Head of caudate nucleus (tissue), 42 donors: ENCODE measurements around the gene KLHDC10.
A peak's percentile ranks its signal among the peaks of the same experiment; 100 is the strongest.
"Not testable (repeated sequence)": the region's sequence is repeated elsewhere in the genome, so short reads cannot be mapped to it uniquely, and the experiment has no call there.

Experiments used
- DNase-seq, 42 donors: peaks; one replicate each; pipeline versions ENCODE4 v3.0.0 to v3.0.0-alpha.2; 2020 to 2021; ENCODE audit warnings: mixed read lengths in 7 of 42
- intact Hi-C: fragments of 100-400 bp; cut with DNase I; formaldehyde crosslinking; loops from one replicate; pipeline ENCODE4 v1.15.0; 2022

The KLHDC10 gene

DNA sequence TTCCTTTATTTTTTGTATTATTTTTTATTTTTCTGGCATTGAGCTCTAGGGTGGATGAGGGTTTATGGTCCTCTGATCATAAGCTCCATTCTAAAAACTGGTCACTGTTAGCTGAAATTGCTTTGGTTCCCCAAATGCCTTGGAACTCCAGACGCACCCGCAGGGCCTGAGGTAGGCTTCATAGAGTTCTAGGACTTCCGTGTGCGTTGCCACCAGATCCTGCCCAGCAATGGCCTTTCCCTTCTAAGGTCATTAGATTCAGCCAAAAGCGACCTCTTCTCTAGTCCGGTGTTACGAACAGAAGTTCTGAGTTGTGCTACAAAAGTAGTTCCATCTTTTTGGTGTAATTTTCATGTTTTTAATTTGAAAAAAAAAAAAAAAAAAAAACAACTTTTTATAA lies 64.4 kb downstream of the KLHDC10 start:
- intact Hi-C loops, result no loop called here
- no peak for DNase-seq

GRCh38 chr7:130135208-130136205 lies 65.2 kb downstream of the KLHDC10 start:
- intact Hi-C loops, result no loop called here
- peak in 30 of 42 donors; percentile 15 to 86 (median 52) for DNase-seq

DNA sequence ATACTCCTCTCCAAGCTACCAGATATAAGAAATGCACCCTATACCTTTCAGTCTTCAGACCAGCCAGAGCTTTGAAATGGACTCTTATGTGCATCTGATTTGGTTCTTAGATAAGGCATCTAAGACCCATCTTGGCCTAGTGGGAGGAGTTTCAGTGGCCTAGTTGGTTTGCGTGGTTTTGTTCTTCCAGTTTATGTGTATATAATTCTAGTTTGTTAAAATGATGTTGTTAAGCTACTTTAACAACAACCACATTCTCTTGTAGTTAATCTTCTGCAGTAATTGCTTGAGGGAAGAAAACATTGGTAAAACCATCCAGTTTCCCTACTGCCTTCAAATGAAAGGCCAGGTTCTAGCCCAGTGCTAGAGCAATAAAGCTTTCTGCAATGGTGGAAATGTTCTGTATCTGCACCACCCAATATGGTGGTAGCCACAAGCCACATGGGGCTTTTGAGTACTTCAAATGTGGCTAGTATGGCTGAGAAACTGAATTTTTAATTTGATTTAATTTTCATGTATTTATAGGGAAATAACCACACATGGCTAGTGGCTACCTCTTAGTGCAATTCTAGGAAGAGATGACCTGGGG lies 66.3 kb downstream of the KLHDC10 start:
- intact Hi-C loops, result no loop called here
- DNase-seq, result no peak

GRCh38 chr7:130137207-130137606 lies 66.9 kb downstream of the KLHDC10 start:
- intact Hi-C loops, result no loop called here

DNA sequence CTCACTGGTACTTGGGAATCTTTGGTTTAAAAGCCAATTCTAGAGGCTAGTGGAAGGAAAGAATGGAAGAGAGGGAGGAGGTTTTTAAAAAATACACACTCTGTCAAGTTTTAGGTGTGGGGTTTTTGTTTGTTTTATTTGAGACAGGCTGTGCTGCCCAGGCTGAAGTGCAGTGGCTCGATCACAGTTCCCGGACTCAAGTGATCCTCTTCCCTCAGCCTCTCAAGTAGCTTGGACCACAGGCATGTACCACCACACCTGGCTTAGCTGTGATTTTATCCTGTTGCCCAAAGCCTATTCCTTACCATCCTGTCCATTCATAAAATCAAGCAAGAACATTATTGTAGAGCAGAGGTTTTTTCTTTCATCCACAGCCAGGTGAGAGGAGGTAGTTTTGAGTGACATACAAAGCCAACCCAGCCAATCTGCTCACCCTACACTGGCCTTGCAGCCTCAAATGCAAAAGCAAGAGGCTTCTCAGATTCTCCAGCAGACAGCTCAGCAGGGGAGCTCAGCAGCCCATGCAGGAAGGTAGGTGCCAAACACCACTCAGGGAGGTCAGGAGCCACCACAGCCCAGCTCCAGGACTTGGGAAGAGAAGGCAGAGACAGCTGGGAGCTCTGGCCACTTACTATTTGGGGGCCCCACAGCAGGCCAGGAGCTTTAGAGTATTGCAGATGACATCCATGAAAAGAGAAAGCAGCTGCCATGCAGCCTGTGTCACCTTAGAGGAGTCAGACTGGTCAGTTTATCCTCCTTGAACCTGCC lies 69.0 kb downstream of the KLHDC10 start:
- intact Hi-C loops, result no loop called here
- DNase-seq, result no peak

More at GRCh38 chr7:130137207-130137606, 66.9 kb downstream of the KLHDC10 start:
- DNase-seq, result no peak

DNA sequence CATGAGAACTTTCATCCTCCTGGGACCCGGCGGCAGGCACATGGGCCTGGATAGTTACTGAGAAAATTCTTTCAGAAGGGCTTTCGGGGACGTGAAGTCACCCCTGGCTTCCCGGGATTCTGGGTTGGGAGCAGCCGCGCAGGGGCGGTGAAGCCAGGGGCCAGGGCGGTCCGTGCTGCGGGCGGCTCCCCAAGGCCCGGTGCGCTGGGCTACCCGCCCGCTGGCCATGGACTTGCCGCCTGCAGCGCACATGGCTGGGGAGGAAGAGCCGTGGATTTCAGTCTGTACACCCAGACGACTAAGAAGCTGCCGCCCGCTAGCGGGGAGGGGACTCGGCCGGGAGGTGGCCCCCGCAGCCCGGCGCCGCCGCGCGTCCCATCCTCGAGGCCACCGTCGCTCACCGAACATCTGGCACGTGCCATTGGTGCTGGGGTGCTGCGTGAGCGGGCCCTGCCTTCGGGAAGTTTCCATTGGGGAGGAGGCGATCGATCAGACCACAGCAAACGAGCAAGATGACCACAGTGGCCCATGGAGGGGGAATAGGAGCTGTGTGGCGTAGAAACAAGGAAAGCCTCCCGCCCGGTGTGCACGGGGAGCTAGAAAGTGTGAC lies 70.3 kb downstream of the KLHDC10 start:
- intact Hi-C loops, result no loop called here
- no peak for DNase-seq

DNA sequence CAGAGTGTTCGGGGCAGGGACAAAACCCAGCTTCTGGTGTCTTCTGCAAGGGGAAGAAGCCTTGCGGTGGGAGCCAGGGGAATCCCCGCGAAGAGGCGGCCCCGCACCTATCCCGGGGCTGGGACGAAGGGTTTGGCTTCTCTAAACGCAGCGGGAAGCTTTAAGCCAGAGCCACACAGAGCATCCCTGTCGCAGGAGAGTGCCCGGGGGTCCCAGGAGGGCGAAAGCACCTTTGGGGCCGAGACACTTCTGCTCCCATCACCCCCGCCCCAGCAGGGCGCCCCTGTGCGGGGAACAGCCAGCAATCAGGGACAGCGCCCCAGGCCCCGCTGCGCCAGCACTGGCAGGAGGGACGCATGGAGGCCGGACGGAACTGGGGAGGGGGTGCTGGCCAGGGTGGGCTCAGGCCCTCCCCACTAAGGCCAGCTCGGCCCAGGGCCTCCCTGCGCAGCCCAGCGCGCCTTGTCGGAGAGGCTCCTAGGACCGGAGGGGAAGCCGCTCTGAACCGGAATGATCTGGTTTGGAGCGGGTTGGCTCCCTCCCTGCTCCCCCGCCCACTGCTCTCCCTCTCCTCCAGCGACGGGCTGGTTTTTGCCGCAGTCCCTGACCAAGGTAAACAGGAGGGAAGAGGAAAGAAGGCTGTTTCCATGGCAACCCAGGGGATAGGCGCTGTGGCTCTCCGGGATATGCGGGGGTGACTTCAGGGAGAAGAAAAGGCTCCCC lies 71.0 kb downstream of the KLHDC10 start:
- DNase-seq, result peak; percentile 16 to 94 (median 76)
- intact Hi-C loops, result no loop called here

GRCh38 chr7:130141884-130142653 lies 71.7 kb downstream of the KLHDC10 start:
- intact Hi-C loops, result no loop called here
- no peak for DNase-seq

GRCh38 chr7:130142654-130143333 lies 72.5 kb downstream of the KLHDC10 start:
- peak in 1 of 42 donors; percentile 39 for DNase-seq
- intact Hi-C loops, result no loop called here

DNA sequence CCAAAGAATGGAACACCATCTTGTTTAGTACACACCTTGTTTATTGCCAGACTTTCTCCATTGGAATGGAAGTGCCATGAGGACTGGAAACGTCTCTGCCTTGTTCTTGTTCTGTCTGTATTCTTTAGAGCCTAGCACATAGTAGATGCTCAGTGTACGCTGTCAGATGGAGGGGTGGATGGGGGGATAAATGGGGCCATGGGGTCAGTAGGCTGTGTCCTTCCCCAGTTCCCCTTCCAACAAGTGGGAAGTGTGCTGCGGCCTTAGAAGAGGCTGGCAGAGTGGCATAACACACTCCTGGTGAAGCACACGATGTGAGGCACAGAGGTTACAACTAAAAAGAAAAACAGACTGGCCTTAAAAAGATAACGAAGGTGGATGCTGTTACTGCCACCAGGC lies 73.0 kb downstream of the KLHDC10 start:
- DNase-seq, result peak in 1 of 42 donors; percentile 14
- intact Hi-C loops, result no loop called here

DNA sequence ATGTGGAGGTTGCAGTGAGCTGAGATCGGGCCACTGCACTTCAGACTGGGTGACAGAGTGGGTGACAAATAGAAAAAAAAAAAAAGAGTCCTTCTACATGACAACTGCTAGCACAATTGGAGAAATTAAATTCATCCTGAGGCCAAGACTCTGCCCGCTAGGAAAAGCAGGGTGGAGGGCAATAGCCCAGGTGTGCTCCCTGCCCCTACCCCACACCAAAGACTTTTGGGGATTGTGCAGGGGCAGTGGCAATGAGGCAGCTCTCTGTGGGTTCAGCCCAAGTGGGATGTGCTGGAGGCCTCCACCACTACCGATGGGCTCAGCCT lies 73.6 kb downstream of the KLHDC10 start:
- intact Hi-C loops, result no loop called here
- no peak for DNase-seq

GRCh38 chr7:130144312-130145171 lies 74.2 kb downstream of the KLHDC10 start:
- intact Hi-C loops, result no loop called here
- peak in 1 of 42 donors; percentile 35 for DNase-seq

- no peak for DNase-seq
- intact Hi-C loops, result no loop called here
These were observed 75.2 kb downstream of the KLHDC10 start for GRCh38 chr7:130145424-130146100.

DNA sequence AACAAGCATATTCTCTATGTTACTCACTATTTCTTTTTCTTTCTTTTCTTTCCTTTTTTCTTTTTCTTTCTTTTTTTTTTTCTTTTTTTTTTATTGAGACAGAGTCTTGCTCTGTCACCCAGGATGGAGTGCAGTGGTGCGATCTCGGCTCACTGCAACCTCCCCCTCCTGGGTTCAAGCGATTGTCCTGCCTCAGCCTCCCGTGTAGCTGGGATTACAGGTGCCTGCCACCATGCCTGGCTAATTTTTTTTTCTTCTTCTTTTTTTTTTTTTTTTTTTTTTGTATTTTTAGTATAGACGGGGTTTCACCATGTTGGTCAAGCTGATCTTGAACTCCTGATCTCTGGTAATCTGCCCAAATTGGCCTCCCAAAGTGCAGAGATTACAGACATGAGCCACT lies 75.8 kb downstream of the KLHDC10 start:
- DNase-seq, intact Hi-C loops: not testable (repeated sequence)

- DNase-seq, result peak in 1 of 42 donors; percentile 23
These were observed 76.5 kb downstream of the KLHDC10 start for GRCh38 chr7:130146693-130147405.

More at GRCh38 chr7:130146693-130147405, 76.5 kb downstream of the KLHDC10 start:
- intact Hi-C loops, result no loop called here
